GM21423 (cell line): Measurements from ENCODE around the gene CNBD2.
"Not testable (repeated sequence)": the region's sequence is repeated elsewhere in the genome, so short reads cannot be mapped to it uniquely, and the experiment has no call there.

Source experiments
- ATAC-seq: cut with Tn5 transposase; IDR thresholded peaks from one replicate; pipeline ENCODE4 v1.9.1; 2021; ENCODE audit warnings: mild to moderate bottlenecking, moderate library complexity; ENCODE audit not compliant: unreplicated experiment

Gene CNBD2

DNA sequence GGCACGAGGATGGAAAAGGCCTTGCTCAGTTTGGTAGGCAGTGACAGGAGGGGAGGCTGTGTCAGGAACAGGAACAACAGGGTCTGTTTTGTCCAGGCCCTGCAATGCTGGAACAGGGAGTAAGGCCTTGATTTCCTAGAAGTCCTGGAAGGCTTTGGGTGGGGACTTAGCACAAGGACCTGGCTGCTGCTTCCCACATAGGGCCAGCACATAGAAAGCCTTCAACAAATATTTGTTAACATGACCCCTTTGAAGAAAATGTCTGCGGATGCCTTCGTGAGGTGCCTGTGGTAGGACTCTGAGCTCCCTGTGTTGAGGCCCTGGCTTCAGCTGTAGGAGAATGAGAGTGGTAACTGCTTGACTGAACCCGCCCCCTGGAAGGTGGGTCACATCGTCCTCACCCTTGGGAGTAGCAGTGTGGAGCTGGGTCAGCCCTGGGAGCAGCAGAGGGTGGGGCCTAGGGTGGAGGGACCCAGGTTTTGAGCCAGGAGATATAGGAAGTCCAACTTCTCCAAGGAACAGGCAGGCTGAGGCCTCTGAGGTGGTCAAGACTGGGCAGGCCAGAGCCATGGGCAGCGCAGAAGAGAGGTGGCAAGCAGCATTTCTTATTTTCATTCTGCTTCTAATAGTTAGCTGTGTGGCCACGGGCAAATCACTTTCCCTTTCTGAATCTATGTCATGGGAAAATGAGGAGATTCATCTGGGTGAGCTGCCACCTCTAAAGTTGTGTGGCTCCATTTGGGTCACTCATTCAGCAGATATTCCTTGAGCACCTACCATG is 50.0 kb downstream of the CNBD2 start:
- no peak for ATAC-seq

DNA sequence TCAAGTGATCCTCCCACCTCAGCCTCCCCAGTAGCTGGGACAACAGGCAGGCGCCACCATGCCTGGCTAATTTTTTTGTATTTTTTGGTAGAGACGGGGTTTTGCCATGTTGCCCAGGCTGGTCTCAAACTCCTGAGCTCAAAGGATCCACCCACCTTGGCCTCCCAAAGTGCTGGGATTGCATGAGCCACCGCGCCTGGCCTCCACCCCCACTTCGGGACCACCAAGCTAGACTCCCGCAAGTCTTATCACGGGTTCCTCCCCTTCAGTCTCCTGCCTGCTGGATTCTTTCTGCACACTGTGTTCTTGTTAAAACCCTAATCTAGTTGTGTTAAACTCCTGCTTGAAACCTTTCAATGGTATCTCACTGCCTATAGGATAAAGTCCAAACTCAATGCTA is 57.7 kb downstream of the CNBD2 start:
- ATAC-seq, result not testable (repeated sequence)

DNA sequence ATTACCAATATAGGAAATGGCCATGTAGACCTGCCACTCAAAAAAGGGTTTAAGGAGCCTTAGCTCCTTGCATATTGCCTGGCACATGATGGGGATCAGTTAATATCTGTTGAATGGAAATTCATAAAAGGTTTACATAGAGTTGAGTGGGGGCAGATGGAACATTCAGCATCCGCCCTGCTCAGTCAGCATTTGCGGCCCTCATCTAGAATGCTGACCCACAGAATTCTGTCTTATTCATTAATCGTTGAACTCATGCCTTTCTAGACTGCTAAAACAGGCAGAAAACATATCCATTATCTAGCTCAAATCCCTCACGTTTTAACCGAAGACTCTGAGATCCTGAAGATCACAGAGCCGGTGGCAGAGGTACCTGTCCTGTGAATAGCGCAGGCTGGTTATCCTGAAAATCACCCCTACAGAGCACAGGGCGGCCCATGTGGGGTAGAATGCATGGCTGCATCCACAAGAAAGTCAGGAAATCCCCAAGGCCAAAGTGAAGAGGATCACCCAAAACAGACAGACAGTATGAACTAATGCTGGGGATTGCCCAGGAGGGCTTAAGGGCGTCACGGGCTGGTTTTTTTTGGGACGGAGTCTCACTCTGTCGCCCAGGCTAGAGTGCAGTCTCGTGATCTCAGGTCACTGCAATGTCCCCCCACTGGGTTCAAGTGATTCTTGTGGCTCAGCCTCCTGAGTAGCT is 59.9 kb downstream of the CNBD2 start:
- no peak for ATAC-seq

DNA sequence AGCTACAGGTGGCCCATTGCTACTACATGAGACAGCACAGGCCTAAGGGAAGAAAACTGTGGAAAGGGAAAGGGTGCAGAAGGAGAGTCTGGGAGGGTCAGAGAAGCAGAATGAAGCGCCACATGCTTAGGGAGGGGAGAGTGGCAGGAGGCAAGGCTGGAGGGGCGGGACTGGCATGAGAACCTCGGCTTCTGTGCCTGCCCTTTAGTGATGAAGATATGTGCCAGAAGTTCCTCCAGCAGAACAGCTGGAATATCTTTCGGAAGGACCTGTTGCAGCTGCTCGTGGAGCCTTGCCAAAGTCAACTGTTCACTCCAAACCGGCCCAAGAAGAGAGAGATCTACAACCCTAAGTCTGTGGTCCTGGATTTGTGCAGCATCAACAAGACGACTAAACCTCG is 61.8 kb downstream of the CNBD2 start:
- no peak for ATAC-seq

DNA sequence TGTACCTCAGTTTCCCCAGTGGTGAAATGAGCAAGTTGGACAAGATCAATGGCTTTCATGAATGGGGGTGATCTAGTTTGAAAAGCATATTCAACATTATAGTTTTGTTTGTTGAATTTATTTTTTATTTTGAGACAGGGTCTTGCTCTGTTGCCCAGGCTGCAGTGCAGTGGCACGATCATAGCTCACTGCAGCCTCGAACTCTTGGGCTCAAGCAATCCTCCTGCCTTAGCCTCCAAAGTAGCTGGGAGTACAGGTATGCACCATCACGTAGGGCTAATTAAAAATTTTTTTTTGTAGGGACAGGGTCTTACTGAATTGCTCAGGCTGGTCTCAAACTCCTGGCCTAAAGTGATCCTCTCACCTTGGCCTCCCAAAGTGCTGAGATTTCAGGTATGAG is 63.4 kb downstream of the CNBD2 start:
- ATAC-seq, result no peak

DNA sequence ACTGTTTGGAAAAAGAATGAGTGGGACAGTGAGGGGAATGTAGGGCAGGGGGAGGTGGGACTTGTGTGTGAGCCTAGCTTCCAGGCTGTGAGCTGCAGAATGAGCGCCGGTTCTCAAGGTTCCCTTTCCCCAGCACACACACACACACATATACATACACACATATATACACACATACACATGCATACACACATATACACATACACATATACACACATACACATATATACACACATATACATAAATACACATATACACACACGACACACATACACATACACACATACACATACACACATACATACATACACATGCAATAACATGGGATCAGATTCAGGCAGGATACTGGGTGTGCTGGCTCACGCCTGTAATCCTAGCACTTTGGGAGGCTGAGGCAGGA is 66.5 kb downstream of the CNBD2 start:
- no peak for ATAC-seq

DNA sequence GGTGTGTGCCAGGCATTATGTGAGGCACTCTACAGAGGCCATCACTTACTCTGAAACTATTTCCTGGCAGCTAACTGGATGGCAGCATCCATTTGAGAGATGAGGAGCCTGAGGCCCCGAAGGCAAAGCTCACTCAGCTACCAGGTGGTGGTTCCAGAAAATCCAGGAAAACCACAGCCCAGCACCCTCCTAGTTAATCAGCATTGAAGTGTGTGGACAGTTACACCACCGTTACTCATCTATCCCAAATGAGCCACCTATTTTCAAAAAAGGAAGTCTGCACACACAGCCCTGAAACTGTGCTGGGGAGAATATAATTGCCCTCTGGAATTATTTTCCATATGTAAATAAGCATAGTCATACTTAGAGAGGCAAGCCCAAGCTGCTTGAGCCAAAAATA is 67.4 kb downstream of the CNBD2 start:
- no peak for ATAC-seq

DNA sequence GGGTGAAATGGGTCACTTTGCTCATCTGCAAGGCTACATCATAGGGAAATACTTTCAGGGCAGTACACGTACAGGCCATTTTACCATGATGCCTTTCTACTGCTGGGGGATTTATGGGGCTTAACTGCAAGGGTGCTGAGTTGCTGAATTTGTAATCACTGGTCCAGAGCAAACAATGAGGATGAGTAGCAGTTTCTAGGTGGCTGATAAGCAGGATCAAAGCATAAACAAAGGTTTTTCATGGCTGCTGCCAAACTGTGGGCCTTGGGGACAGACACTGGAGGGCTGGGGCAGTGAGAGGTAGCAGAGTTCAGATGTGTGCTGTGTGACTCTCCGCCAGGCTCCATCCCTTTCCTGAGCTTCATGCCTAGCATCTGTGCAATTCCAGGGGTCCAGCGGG is 68.3 kb downstream of the CNBD2 start:
- ATAC-seq, result no peak

DNA sequence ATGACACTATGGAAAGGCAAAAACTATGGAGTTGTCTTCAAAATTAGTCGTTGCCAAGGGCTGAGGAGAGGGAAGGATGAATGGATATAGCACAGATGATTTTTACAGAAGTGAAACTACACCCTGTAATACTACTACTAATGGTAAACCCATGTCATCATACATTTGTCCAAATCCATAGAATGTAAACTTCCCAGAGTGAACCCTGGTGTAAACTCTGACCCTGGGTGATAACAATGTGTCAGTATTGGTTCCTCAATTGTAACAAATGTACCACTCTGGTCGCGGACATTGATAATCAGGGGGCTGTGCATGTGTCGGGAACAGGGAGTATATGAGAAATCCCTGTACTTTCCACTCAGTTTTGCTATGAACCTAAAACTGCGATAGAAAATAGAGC is 72.2 kb downstream of the CNBD2 start:
- ATAC-seq, result no peak

DNA sequence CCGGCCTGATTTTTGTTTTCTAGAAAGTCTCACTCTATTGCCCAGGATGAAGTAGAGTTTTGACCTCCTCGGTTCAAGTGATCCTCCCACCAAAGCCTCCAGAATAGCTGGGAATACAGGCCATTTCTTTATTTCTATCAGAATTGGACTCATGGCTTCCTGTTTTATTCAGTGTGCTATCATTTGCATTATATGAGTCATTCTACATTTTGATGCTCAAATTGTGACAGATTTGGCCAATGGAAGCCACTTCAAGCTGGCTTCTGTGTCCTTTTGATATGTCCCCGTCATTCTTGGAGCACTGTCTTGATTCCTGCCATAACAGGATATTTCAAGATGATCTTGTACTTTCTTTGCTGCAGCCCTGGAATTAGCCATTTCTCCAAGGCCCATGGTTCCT is 75.1 kb downstream of the CNBD2 start:
- ATAC-seq, result no peak

DNA sequence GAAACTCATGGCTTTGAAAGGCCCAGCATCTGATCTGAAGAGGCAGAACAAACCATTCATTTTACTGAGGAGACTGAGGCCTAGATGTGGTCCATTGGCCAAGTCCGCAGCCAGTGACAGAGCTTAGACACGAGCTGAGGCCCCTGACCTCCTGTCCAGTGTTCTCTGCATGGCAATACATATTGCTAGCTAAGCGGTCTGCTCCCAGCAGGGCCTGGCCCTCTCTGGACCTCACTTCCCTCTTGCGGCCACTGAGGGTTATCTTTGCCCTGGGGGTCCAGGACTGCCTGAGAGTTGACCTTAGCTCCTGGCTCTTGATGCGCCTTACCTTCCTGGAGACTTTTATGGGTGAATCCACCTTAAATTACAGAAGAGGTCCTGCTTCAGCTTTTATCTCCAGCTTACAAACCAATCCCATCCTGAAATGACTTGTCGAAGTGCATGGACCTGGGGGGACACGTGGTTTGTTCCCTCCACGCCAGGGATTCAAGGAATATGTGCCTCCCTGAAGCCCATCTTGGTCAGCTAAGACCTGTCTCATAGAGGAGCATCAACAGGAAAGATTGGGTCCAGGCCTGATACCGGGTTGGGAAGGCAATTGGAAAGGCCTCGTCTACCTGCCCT is 75.6 kb downstream of the CNBD2 start:
- no peak for ATAC-seq

DNA sequence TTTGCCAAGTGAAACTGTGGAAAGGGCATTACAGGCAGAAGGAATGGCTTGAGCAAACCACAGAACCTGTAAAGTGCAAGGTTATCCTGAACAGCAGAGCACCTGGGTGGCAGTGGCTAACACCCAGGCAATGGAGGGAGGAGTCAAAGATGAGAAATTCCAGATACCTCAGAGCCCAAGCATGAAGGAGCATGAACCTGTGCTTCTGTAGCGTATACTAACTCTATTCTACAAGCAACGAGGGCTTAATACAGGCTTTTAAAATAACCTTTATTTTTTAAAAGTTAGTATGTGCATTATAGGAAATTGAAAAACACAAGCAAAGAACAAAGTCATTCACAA is 77.0 kb downstream of the CNBD2 start:
- no peak for ATAC-seq

DNA sequence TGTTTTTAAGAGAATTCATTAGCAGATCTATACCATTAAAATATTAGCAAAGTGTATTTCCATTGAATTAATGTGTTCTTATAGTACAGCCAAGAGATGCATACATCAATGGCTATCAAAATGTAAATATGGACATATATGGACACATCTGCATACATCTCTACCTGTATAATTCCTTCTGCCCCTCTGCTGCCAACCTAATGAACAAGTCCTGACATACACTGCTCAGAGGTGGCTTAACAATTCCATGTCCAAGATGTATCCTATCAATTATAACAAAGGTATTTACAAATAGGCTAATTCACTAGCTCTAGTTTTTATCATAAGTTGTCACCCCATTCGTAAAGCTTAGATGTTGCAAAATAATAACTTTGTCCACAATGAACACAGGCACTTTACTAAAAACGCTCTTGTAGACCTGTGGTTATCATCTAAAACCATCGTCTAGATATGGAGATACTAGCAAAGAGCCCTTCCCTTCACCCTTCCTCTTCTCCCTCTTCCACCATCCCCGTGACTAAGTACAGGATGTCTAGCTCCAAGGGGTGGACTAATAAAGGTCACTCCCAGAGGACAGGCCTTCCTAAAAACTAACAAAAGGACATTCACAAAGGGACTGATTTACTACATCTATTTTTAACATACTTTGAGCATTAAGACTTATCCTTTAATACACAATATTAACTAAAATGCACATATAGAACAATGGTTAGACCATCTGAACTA is 77.8 kb downstream of the CNBD2 start:
- not testable (repeated sequence) for ATAC-seq

DNA sequence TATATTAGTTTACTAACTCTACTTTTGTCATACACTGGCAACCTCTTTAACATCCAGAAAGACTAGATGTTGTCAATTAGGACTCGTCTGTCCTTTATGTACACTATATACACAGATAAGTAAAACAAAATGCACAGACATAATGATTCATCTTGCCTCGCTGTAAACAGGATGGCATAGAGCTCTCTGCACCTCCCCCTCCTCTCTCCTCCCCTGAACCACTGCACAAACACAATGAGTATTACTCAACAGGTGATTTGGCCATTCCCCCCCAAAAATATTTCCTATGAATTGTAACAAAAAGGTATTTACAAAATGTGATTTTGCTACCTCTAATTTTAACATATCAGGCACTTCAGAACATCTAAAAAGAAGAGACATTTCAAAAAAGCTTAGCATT is 81.0 kb downstream of the CNBD2 start:
- not testable (repeated sequence) for ATAC-seq

DNA sequence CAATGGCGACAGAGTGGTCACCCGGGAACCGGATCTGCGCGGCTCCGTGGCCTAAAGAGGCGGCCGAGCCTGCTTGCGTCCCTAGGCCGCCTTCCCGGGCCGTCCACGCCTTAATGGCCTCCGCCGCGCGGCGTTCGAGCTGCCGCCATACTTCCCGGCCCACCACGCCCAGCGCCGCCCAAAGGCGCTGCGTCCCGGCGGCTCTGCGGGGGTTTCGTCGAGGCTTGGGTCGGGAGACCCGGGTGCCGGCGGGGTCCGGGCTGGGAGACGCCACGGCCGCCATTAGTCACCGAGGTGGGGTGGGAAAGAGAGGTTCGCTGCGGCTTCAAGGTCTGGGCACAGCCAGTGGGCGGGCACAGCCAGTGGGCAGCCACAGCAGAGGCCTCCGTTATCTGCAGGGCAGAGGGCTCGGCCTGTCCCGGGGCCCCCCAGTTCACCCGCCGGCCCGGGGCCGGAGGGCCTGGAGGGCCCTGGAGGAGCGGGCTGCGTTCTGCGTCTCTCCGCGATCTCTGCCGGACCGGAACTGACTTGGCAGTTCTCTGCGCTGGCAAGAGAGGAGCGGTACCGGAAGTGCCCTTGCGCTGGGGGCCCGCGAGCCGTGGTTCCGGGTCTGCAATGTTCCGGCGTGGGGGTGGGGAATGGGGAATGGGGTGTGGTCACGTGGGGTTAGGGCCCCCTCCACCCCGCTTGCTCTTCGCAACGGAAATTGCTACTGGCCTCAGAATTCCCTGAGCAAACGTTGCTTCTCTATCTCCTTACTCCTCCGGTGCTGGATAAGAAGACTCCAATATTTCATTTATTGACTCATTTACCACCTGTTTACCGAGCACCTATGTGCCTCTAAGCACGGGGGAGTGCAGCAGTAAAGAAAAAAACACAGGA is 82.3 kb downstream of the CNBD2 start:
- ATAC-seq, result peak; percentile 91

DNA sequence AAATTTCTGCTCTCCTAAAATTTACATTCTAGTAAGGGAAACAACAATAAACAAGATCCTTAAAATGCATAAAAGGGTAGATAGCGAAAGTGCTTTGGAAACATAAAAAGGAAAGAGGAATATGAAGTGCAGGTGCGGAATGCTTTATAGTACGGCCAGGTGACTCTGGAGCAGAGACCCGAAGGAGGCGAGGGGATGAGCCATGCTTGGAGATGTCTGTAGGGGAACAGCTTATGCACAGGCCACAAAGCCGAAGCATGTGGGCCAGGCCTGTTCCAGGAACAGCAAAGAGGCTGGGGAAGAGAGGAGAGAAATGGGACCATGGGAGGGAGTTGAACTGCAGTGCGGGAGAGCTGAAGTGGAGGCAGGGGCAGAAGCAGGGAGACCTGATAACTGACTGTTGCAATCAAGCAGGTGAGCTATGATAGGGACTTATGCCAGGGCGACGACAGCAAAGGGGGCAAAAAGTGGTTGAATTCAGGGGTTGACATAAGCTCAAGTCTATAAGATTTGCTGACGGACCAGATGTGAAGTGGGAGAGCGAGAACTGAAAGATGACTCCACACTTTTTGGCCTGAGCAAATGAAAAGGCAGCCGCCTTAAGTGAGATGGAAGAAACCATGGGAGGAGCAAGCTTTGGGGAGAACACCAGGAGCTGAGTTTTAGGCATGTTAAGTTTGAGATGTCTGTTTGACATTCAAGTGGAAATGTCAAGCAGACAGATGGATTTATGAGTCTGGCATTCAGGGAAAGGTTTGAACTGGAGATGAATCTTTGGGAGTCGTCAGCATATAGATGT is 83.1 kb downstream of the CNBD2 start:
- no peak for ATAC-seq

DNA sequence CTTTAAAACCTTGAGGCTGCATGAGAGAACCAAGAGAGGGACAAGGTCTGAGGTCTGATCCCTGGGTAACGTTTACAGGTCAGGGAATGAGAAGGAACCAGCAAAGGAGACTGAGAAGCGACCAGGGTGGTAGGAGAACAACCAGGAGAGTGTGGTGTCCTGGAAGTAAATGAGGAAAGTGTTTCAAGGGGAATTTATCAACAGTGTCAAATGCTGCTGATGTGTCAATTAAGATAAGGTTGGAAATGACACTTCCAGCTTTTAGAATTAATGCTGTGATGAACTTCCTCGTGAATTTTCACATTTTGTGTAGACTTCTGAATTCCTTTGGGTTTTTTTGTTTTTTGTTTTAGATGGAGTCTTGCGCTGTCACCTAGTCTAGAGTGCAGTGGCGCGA is 83.7 kb downstream of the CNBD2 start:
- no peak for ATAC-seq

DNA sequence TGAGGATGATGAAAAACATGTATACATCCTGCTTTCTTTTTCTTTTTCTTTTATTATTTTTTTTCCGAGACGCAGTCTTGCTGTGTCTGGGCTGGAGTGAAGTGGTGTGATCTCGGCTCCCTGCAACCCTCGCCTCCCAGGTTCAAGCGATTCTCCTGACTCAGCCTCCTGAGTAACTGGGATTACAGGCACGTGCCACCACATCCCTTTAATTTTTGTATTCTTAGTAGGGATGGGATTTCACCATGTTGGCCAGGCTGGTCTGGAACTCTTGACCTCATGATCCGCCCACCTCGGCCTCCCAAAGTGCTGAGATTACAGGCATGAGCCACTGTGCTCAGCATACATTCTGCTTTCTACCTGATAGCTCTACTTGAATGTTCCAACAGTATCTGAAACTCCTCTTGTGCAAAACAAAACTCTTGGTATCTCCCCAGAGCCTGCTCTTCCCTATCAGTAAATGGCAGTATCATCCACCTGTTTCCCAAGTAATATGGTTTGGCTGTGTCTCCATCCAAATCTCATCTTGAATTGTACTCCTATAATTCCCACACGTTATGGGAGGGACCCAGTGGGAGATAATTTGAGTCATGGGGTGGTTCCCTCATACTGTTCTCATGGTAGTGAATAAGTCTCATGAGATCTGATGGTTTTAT is 85.6 kb downstream of the CNBD2 start:
- ATAC-seq, result not testable (repeated sequence)

DNA sequence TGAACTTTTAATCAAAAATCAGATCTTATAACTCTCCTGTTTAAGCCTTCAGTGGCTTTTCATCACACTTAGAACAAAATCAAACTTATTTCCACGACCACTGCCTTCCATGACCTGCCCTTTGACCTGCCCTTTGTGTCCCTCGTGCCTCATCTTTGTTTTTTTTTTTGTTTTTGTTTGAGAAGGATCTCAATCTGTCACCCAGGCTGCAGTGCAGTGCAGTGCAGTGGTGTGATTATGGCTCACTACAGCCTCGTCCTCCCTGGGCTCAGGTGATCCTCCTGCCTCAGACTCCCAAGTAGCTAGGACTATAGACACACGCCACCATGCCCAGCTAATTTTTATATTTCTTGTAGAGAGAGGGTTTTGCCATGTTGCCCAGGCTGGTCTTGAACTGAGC is 86.8 kb downstream of the CNBD2 start:
- ATAC-seq, result no peak
